Measurements from ENCODE around the gene HOXB8. TPM values are rescaled to one million over a fixed set of nuclear protein-coding genes. Genes with fewer than 3 reads are reported as not detected.

HOXB8 gene
- total RNA-seq, 1 donor from 2014 or later = not detected

DNA sequence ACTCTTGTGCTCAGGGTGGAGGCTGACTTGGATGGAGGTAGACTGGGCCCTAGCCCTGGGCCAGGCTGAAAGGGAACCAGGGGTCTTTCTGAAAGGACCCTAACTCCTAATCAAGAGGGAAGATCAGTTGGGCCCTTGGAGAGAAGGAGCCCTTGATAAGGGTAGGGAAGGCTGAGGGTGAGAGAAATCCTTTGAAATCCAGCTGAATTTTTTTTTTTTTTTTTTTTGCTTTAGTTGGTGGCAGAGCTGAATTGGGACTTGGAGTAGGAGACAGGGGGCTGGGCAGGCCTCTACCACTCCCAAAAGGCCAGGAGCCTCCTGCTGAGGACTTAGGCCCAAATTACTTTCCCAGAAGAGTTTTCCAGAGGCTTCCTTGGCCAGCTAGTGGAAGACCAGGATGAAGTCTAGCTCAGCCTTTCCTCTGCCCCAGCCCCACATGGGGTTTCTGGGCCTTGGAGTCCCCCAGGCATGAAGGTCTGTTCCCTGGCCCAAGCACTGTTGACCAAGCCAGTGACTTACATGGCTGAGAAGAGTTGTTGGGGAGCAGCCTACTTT, 24.4 kb downstream of the HOXB8 start:
- FAIRE-seq (no peak), DNase-seq (ENCODE audit: low read depth) (no peak)
- peaks cover 20% of the 10 kb centered on the region for H3K79me2 ChIP-seq (ENCODE audit: insufficient read depth, low read length)
- H3K4me3 Mint-ChIP-seq (ENCODE audit: unreplicated experiment) = no peak overlapping the region
- no peaks in the 10 kb centered on the region for H3K36me3 Mint-ChIP-seq (ENCODE audit: low read depth, unreplicated experiment)
- no peaks in the 10 kb centered on the region for H4K20me1 ChIP-seq (ENCODE audit: insufficient read depth, low read length)
- H3K4me1 ChIP-seq (ENCODE audit: insufficient read depth, low read length) = peaks cover 18% of the 10 kb centered on the region
- H3K36me3 ChIP-seq (ENCODE audit: insufficient read depth, low read length) = no peaks in the 10 kb centered on the region
- no peak overlapping the region for H2AFZ ChIP-seq (ENCODE audit: low read depth, low read length)
- peaks cover 25% of the 10 kb centered on the region for H3K9me3 Mint-ChIP-seq (ENCODE audit: unreplicated experiment)
- no peak overlapping the region for H3K27ac ChIP-seq (ENCODE audit: low read depth, low read length)
- peaks cover 94% of the 10 kb centered on the region for H3K27me3 Mint-ChIP-seq (ENCODE audit: low read depth, unreplicated experiment)
- TF ChIP-seq, protein P1, sequence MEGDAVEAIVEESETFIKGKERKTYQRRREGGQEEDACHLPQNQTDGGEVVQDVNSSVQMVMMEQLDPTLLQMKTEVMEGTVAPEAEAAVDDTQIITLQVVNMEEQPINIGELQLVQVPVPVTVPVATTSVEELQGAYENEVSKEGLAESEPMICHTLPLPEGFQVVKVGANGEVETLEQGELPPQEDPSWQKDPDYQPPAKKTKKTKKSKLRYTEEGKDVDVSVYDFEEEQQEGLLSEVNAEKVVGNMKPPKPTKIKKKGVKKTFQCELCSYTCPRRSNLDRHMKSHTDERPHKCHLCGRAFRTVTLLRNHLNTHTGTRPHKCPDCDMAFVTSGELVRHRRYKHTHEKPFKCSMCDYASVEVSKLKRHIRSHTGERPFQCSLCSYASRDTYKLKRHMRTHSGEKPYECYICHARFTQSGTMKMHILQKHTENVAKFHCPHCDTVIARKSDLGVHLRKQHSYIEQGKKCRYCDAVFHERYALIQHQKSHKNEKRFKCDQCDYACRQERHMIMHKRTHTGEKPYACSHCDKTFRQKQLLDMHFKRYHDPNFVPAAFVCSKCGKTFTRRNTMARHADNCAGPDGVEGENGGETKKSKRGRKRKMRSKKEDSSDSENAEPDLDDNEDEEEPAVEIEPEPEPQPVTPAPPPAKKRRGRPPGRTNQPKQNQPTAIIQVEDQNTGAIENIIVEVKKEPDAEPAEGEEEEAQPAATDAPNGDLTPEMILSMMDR (IDR thresholded peaks at IDR 0.05; ENCODE audit: insufficient read depth, low read depth, low read length) = no peak
- H3K27me3 ChIP-seq (ENCODE audit: insufficient read depth, low read length) = peaks cover 79% of the 10 kb centered on the region
- H3K27ac Mint-ChIP-seq (ENCODE audit: unreplicated experiment) = no peak overlapping the region
- H3K9me3 ChIP-seq (ENCODE audit: insufficient read depth, low read depth, low read length) = no peaks in the 10 kb centered on the region
- no peak overlapping the region for H3K4me2 ChIP-seq (ENCODE audit: low read length)
- H3K4me3 ChIP-seq (ENCODE audit: insufficient read depth, low read depth, low read length) = no peak overlapping the region
- H3K9ac ChIP-seq (ENCODE audit: low read length) = no peak overlapping the region
- peaks cover 3% of the 10 kb centered on the region for H3K4me1 Mint-ChIP-seq (ENCODE audit: low read depth, unreplicated experiment)

DNA sequence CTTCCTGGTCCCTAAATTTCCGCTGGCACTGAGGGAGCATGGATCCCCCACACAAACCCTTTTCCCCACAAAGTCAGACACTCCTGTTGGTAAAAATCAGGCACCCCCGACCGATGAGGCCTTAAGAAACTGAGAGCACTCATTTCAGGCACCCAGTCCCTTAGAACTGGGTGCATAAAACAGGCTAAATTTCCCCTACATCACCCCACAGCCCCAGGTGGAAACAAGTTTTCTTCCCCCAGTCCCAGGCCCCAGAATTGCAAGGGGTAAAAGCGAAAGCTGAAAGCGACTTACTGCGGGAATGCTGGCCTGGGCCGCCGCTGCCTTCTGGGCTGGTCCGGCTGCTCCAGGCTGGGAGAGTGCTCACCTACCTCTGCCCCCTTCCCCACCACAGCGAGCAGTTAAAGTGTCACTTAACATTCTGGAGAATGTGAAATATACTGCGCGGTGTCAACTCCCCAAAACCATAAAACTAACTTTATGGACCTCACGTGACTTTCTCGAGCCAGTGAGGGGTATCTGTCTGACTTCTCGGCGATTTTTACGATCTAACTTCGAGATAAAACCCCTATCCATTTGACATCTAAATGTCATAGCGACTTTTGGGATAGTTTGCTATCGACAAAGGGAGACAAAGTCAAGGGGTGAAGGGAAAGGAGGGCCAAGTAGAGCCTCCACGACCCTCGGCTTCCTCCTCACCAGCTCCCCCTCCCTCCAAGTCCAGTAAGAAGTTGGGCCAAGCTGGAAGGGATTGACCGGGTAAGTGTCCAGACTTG, 25.1 kb downstream of the HOXB8 start, which contains the start of gene HOXB3:
TSS of gene HOXB3 (minus strand) at position 411 of the 776 bp plus-strand sequence. CDS start 37,767 bp downstream, outside the sequence.
- Mint-ChIP-seq H3K36me3 (ENCODE audit: low read depth, unreplicated experiment) (no peaks in the 10 kb centered on the region), H3K27ac (ENCODE audit: unreplicated experiment) (no peak within 1 kb of the TSS), H3K4me3 (ENCODE audit: unreplicated experiment) (no peak within 1 kb of the TSS), H3K27me3 (ENCODE audit: low read depth, unreplicated experiment) (peaks cover 94% of the 10 kb centered on the region), H3K4me1 (ENCODE audit: low read depth, unreplicated experiment) (peaks cover 3% of the 10 kb centered on the region), H3K9me3 (ENCODE audit: unreplicated experiment) (peaks cover 18% of the 10 kb centered on the region)
- Histone ChIP-seq H3K4me3 (ENCODE audit: insufficient read depth, low read depth, low read length) (no peak within 1 kb of the TSS), H2AFZ (ENCODE audit: low read depth, low read length) (no peak within 1 kb of the TSS), H3K36me3 (ENCODE audit: insufficient read depth, low read length) (no peaks in the 10 kb centered on the region), H3K27ac (ENCODE audit: low read depth, low read length) (no peak within 1 kb of the TSS), H4K20me1 (ENCODE audit: insufficient read depth, low read length) (no peaks in the 10 kb centered on the region), H3K4me2 (ENCODE audit: low read length) (peak within 1 kb of the TSS; percentile 50), H3K4me1 (ENCODE audit: insufficient read depth, low read length) (peaks cover 21% of the 10 kb centered on the region), H3K9me3 (ENCODE audit: insufficient read depth, low read depth, low read length) (no peaks in the 10 kb centered on the region), H3K27me3 (ENCODE audit: insufficient read depth, low read length) (peaks cover 75% of the 10 kb centered on the region), H3K9ac (ENCODE audit: low read length) (no peak within 1 kb of the TSS), H3K79me2 (ENCODE audit: insufficient read depth, low read length) (peaks cover 20% of the 10 kb centered on the region)
- FAIRE-seq = no peak
- TF ChIP-seq EZH2 (IDR thresholded peaks at IDR 0.05; ENCODE audit: insufficient read depth, low read length) = no peak
- TF ChIP-seq, protein P1 (IDR thresholded peaks at IDR 0.05; ENCODE audit: insufficient read depth, low read depth, low read length) = no peak
- DNase-seq (ENCODE audit: low read depth) = no peak

Measured in astrocyte (in vitro differentiated cells and primary cell).